Neural progenitor cell (in vitro differentiated cells): ENCODE data around the gene MTMR11.

Experiments used
- CTCF ChIP-seq: fragments of 200-600 bp; sonication (generic); IDR thresholded peaks from 2 replicates; pipeline ENCODE4 v1.5.1; 2017; ENCODE audit warnings: antibody characterized with exemption, mild to moderate bottlenecking
- EZH2 ChIP-seq: fragments of 200-600 bp; sonication (generic); IDR thresholded peaks from 2 replicates; pipeline ENCODE4 v1.6.1; 2017; ENCODE audit warnings: antibody characterized with exemption, mild to moderate bottlenecking, moderate library complexity
- EZH2phosphoT487 ChIP-seq: fragments of 200-600 bp; sonication (generic); IDR thresholded peaks from 2 replicates; pipeline ENCODE4 v1.6.1; 2017; ENCODE audit warnings: antibody characterized with exemption

GRCh38 chr1:149883598-149884247 is 53.0 kb downstream of the MTMR11 start:
- no peak for TF ChIP-seq CTCF
- no peak for TF ChIP-seq EZH2
- TF ChIP-seq EZH2phosphoT487: no peak
